ENCODE data around the gene RPH3AL. TPM values are rescaled to one million over a fixed set of nuclear protein-coding genes. Genes with fewer than 3 reads are reported as not detected.

Gene RPH3AL
- total and polyA plus RNA-seq, 2 of the 8 experiments (the other 6 are each of a cell fraction or from before 2014, with no cell fraction given), result 5.6 to 5.8 TPM

DNA sequence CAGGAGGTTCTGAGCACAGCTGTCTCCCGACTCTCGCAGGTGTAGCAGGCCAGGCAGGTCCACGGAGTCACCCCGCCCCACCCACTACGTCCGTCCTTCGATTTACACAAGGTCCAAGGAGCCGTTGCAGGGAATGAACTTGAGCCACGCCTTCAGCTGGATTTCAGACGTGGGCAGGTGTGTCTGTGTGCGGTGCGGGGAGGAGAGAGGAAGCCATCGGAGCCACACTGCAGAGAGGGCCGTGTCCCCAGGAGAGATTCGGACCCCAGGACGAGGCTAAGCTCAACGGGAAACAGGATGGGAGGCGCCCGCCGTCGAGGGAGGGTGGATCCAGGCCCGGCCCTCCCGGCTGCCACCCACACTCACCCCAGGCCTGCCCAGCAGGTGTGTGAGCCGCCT, 50.3 kb downstream of the RPH3AL start (continued):
- TF ChIP-seq, protein P1, sequence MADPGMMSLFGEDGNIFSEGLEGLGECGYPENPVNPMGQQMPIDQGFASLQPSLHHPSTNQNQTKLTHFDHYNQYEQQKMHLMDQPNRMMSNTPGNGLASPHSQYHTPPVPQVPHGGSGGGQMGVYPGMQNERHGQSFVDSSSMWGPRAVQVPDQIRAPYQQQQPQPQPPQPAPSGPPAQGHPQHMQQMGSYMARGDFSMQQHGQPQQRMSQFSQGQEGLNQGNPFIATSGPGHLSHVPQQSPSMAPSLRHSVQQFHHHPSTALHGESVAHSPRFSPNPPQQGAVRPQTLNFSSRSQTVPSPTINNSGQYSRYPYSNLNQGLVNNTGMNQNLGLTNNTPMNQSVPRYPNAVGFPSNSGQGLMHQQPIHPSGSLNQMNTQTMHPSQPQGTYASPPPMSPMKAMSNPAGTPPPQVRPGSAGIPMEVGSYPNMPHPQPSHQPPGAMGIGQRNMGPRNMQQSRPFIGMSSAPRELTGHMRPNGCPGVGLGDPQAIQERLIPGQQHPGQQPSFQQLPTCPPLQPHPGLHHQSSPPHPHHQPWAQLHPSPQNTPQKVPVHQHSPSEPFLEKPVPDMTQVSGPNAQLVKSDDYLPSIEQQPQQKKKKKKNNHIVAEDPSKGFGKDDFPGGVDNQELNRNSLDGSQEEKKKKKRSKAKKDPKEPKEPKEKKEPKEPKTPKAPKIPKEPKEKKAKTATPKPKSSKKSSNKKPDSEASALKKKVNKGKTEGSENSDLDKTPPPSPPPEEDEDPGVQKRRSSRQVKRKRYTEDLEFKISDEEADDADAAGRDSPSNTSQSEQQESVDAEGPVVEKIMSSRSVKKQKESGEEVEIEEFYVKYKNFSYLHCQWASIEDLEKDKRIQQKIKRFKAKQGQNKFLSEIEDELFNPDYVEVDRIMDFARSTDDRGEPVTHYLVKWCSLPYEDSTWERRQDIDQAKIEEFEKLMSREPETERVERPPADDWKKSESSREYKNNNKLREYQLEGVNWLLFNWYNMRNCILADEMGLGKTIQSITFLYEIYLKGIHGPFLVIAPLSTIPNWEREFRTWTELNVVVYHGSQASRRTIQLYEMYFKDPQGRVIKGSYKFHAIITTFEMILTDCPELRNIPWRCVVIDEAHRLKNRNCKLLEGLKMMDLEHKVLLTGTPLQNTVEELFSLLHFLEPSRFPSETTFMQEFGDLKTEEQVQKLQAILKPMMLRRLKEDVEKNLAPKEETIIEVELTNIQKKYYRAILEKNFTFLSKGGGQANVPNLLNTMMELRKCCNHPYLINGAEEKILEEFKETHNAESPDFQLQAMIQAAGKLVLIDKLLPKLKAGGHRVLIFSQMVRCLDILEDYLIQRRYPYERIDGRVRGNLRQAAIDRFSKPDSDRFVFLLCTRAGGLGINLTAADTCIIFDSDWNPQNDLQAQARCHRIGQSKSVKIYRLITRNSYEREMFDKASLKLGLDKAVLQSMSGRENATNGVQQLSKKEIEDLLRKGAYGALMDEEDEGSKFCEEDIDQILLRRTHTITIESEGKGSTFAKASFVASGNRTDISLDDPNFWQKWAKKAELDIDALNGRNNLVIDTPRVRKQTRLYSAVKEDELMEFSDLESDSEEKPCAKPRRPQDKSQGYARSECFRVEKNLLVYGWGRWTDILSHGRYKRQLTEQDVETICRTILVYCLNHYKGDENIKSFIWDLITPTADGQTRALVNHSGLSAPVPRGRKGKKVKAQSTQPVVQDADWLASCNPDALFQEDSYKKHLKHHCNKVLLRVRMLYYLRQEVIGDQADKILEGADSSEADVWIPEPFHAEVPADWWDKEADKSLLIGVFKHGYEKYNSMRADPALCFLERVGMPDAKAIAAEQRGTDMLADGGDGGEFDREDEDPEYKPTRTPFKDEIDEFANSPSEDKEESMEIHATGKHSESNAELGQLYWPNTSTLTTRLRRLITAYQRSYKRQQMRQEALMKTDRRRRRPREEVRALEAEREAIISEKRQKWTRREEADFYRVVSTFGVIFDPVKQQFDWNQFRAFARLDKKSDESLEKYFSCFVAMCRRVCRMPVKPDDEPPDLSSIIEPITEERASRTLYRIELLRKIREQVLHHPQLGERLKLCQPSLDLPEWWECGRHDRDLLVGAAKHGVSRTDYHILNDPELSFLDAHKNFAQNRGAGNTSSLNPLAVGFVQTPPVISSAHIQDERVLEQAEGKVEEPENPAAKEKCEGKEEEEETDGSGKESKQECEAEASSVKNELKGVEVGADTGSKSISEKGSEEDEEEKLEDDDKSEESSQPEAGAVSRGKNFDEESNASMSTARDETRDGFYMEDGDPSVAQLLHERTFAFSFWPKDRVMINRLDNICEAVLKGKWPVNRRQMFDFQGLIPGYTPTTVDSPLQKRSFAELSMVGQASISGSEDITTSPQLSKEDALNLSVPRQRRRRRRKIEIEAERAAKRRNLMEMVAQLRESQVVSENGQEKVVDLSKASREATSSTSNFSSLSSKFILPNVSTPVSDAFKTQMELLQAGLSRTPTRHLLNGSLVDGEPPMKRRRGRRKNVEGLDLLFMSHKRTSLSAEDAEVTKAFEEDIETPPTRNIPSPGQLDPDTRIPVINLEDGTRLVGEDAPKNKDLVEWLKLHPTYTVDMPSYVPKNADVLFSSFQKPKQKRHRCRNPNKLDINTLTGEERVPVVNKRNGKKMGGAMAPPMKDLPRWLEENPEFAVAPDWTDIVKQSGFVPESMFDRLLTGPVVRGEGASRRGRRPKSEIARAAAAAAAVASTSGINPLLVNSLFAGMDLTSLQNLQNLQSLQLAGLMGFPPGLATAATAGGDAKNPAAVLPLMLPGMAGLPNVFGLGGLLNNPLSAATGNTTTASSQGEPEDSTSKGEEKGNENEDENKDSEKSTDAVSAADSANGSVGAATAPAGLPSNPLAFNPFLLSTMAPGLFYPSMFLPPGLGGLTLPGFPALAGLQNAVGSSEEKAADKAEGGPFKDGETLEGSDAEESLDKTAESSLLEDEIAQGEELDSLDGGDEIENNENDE (IDR thresholded peaks at IDR 0.05; ENCODE audit: insufficient replicate concordance, low read length), result no peak
- TF ChIP-seq YY1 (IDR thresholded peaks at IDR 0.05; ENCODE audit: low read depth, low read length) (no peak), EZH2 (IDR thresholded peaks at IDR 0.05; ENCODE audit: low read depth, low read length, severe bottlenecking) (no peak)
- TF ChIP-seq, protein P2, sequence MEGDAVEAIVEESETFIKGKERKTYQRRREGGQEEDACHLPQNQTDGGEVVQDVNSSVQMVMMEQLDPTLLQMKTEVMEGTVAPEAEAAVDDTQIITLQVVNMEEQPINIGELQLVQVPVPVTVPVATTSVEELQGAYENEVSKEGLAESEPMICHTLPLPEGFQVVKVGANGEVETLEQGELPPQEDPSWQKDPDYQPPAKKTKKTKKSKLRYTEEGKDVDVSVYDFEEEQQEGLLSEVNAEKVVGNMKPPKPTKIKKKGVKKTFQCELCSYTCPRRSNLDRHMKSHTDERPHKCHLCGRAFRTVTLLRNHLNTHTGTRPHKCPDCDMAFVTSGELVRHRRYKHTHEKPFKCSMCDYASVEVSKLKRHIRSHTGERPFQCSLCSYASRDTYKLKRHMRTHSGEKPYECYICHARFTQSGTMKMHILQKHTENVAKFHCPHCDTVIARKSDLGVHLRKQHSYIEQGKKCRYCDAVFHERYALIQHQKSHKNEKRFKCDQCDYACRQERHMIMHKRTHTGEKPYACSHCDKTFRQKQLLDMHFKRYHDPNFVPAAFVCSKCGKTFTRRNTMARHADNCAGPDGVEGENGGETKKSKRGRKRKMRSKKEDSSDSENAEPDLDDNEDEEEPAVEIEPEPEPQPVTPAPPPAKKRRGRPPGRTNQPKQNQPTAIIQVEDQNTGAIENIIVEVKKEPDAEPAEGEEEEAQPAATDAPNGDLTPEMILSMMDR (IDR thresholded peaks at IDR 0.05; ENCODE audit: control extremely low read depth in 1 of 3, insufficient read depth in 1 of 3, low read depth in 1 of 3, low read length in 3 of 3), result no peak

All from H1 (cell line).